D341Med (cell line): ENCODE measurements around the gene WAC.
"Not testable (repeated sequence)": the region's sequence is repeated elsewhere in the genome, so short reads cannot be mapped to it uniquely, and the experiment has no call there.

Source experiments
- DNase-seq: peaks from one replicate; pipeline ENCODE4 v3.0.0; 2012; ENCODE audit warnings: low spot score

Gene WAC

DNA sequence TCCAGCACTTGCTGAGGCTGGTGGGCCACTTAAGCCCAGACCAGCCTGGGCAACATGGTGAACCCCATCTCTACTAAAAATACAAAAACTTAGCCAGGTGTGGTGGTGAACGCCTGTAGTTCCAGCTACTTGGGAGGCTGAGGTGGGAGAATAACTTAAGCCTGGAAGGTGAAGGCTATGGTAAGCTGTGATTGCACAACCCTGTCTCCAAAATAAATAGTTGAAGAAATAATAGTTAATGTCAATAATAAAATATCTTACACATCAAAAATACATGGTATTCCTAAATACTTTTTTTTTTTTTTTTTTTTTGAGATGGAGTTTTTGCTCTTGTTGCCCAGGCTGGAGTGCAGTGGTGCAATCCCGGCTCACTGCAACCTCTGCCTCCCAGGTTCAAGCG lies 76.7 kb downstream of the WAC start:
- not testable (repeated sequence) for DNase-seq

DNA sequence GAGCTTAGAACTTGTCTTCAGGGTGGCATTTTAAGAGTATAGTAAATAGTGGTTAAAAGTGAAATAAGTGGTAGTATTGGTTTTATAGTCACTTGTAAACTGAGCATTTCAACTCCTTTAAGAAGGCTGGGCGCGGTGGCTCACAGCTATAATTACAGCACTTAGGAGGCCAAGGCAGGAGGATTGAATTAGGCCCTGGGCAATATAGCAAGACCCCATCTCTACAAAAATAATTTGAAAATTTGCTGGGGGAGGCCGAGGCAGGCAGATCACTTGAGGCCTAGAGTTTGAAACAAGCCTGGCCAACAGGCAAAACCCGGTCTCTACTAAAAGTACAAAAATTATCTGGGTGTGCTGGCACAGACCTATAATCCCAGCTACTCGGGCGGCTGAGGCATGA lies 80.0 kb downstream of the WAC start:
- no peak for DNase-seq

DNA sequence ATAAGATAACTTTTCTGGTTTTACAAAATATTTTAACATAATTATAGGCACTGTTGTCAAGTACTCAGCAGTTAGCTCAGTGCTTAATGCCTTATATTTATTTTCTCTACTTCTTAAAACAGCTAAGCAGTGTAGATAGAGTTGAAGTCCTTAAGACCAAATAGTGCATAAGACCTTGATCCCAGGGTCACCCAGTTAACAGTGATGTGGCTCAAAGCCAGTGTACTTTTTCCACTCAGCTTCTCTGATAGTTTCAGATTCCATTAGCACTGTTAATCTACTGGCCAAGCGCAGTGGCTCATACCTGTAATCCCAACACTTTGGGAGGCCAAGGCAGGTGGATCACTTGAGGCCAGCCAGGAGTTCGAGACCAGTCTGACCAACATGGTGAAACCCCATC lies 83.6 kb downstream of the WAC start:
- no peak for DNase-seq

DNA sequence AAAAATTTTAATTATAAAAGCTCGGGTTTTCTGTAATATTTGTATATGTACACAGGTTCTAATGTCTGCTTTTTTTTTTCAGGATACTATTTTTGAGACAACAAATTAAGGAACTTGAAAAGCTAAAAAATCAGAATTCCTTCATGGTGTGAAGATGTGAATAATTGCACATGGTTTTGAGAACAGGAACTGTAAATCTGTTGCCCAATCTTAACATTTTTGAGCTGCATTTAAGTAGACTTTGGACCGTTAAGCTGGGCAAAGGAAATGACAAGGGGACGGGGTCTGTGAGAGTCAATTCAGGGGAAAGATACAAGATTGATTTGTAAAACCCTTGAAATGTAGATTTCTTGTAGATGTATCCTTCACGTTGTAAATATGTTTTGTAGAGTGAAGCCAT lies 86.5 kb downstream of the WAC start:
- DNase-seq, result no peak

DNA sequence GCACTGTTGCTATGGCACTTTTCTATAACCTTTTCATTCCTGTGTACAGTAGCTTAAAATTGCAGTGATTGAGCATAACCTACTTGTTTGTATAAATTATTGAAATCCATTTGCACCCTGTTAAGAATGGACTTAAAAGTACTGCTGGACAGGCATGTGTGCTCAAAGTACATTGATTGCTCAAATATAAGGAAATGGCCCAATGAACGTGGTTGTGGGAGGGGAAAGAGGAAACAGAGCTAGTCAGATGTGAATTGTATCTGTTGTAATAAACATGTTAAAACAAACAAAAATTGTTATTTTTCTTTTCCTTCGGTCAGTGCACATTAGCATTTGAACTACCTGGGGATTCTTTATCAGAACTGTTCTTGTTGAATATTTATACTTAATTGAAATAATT lies 87.3 kb downstream of the WAC start:
- DNase-seq, result no peak

DNA sequence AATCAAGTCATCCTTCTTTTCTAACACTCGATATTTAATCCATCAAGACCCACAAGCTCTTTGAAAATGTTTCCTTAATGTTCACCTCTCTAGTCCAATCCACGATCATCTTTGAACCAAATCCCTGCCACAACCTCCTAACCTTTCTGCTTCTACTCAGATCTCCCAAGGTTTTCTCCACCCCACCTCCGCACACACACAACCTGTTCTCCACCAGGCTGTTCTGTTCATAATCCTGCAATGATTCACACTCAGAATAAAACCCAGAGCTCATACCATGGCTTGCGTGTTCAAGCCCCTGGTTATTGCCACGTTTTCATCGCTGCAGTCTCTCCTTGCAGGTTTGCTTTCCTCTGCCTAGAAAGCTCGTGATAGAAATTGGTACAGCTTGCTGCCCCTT lies 90.6 kb downstream of the WAC start:
- DNase-seq, result no peak

DNA sequence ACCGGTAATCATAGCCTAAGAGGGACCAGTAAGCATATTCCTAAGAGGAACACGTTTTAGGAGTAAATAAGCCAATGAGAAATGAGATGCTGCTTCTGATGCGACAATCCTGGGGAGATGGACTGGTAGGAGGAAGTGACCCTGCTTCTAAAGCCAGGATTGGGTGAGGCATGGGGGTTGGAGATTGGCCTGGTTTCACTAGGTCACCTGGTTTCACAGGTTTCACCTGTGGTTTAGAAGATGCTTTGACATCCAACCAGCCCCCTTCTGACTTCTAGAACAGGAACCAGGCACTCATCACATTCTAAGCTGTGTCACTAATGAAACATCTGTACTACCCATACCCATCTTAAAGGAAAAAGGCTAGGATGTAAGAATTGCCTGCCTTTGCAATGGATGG lies 91.4 kb downstream of the WAC start:
- DNase-seq, result no peak

DNA sequence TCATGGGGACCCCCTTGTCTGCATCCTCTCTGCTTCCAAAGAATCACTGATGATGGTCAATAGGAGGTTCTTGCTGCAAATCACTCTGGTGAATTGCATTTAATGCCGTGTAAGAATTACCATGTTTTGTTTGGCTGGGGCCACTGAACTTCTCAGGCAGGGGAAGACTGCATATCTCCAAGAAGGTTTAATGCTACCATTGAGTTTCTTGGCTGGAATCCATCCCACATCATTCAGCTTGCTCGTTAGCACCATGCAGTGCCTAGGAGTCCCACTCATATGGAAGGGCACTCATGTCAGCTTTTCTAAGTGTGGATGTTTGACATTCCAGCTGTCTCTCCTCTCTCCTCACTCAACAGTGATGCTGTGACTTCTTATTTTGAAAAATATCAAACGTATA lies 94.2 kb downstream of the WAC start:
- no peak for DNase-seq

DNA sequence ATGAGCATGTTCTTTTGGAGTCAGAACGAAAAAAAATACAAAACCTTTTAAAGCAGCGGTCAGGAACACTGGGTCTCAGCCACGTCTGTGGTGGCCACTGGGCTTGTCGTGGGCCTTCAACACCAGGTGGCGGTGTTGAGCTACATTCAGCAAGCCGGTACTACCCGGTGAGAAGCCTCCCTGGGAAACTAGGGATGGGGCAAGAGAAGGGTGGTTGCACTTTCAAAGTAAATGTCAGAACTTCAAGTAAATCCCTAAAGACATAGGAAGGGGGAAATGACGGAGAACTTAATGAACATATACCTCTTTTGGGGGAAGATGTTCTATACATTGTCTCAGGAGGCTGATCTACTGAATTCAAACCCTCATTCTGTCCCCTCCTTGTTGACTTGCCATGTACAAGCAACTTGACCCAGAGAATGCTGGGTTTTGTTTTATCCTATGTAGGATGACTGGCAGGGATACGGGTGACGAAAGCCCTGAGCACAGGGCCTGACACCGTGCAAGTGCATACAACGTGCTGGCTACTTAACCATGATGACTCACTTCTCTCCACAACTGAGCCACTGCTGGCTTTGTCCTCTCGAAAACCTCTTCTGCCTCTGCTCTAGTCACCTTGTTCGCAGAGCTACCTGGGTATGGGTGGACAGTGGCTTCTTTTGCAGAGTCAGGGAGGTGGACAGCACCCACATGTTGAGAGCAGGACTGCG lies 95.4 kb downstream of the WAC start:
- peak; percentile 85 for DNase-seq

DNA sequence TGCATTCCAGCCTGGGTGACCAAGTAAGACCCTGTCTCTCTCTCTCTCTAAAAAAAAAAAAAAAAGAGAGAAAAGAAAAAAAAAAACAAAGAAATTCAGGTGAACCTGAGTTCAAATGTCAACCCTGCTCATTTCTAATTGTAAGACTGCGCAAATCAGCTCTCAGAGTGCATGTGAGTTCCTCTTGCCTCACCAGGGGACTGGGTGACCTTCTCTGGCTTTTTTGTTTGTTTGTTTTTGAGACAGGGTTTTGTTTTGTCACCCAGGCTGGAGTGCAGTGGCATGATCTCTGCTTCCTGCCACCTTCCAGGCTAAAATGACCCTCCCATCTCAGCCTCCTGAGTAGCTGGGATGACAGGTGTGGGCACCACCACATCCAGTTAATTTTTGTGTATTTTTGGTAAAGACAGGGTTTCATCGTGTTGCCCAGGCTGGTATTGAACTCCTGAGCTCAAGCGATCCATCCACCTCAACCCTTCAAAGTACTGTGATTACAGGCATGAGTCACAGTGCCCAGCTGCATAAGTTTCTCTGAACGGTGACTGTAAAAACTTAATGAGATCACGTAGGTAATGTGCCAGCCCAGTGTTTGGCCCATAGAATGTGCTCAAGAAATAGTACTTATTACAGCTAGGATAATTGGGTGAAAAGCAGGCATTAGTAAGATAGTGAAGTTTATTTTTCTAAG lies 99.1 kb downstream of the WAC start:
- no peak for DNase-seq

DNA sequence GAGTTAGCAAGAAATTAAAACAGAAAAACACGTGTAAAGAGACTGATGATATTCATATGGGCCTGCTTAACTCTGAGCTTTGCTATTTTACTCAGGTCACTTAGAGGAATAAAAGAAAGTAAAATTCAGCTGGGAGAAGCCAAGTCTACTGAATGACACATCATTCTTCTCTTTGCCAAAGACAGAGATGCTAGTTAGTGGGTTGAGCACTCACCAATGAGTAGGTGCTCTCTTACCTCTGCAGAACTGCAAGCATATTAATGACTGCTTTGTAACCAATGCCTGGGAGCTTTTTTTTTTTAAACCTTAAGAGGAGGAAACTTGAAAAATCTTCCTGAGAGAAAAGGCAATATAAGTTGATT lies 99.6 kb downstream of the WAC start:
- no peak for DNase-seq

DNA sequence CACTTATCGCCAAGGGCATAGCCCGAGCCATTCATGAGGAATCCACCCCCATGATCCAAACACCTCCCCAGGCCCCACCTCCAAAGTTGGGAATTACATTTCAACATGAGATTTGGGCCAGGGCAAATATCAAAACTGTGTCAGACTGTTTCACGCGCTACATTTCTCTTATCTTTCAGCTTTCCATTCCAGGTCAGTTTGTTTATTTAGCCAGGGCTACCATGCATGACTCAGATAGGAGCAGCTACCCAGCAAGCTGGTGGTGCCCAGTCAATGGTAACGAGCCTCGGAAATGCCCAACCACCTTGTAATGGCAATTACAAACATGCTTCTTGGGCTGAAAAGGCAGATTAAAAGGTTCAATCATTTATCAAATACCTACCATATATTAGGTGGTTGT lies 100.8 kb downstream of the WAC start:
- no peak for DNase-seq

DNA sequence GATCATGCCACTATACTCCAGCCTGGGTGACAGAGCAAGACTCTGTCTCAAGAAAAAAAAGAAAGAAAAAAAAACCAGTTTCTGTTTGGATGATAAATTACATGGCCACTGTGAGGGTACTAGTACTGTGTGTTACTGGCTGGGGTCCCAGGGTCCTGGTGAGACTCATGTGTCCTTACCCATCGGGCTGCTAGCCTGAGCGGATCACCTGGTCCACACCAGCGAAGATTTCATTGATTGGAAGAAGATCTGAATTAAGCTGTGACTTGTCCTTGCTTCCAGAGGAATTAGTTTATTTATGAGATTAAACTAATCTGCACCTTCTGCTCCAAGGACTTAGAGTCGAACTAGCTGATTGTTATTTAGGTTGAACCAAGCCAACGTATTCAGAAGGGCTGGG lies 104.4 kb downstream of the WAC start:
- peak; percentile 73 for DNase-seq

DNA sequence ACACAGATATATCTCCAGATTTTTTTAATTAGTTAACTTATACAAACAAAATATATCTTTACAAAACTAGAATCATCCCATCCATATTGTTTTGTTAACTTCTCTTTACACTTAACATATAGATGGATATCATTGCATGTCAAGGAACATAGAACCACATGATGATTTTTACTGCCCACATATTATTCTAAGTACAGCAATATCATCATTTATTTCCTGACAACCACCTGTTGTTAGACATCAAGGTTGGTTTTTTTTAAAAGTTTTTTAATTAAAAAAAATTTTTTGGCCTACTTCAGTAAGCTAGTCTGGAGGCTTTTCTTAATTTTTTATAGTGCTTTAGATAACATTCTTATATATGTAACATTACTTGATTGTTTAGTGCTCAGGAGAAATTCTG lies 105.5 kb downstream of the WAC start:
- no peak for DNase-seq

DNA sequence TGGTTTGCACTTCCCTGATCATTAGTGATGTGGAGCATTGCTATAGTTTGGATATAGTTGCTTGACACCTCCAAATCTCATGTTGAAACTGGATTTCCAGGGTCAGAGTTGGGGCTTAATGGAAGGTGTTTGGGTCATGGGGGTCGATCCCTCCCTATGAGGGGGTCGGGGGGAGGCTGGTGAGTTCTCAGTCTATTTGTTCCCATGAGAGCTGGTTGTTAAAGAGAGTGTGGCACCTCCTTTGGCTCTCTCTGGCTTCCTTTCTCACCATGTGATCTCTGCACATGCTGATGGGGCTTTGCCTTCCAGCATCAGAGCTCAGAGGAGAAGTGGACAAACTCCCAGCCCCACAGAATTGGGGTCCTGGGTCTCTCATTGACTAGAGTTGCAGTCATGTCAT lies 107.6 kb downstream of the WAC start:
- DNase-seq, result no peak

DNA sequence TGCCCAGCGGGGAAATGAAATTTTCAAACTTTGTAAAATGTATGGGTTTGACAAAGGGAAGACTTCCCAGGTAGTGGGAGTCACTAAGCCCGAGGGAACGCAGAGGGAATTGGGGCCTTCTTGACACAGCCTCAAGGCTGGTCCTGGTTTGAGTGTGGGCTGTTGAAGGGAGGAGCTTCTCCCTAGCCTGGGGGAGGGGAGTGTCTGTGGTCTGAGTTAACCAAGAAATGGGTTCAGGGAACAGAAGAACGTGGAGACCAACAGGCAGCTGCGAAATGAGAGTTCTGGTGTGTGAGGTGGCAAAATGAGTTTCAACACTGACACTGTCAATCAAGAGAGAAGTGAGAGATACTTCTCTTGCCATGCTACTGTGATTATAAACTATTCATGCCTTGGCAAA lies 111.7 kb downstream of the WAC start:
- no peak for DNase-seq

DNA sequence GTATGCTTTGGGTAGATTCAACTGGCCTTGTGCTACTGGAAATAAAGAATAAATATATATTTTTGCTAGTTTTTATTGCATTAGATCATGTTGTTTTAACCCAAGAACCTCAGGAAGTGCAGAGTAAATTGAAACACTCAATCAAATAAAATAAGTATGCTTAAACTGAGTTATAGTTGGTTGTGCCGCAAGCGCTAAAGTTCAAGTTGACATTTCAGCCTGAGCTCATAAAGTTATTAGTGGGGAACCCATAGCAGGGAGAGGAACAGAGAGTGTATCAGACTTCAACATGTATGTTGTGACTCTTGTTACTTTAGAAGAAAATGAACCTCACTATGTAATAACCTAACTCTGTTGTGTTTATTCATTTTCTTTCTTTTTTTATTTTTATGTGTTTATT lies 119.2 kb downstream of the WAC start:
- DNase-seq, result no peak

DNA sequence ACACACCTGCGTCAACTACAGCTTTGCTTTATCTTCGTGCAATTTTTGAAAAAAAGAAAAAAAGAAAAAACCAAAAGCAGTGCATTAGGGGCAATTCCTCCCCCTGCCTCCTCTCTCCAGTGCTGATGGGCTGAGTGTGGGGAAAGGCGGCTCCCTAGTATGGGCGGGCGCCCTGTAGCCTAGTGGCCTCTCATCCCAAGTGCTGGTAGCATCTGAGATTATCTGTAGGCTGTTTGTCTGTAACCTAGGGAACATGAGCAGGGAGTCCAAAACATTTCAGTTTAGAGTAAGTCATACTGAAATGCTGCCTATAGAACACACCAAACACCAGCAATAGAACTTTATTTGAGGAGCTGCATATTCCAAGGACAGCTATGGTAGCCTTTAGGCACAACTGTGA lies 119.8 kb downstream of the WAC start:
- DNase-seq, result no peak

DNA sequence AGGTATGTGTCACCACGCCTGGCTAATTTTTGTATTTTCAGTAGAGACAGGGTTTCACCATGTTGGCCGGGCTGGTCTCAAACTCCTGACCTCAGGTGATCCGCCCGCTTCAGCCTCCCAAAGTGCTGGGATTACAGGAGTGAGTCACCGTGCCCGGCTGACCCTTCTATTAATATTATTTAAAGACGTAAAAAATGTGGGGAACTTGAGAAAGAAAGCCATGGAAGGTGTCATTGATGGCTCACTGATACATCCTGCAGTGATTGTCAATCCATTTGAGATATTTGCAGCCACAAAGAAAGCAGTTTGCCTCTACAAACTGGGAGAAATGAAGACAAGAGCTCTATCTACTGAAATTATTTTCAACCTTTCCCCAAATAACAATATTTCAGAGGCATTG lies 125.9 kb downstream of the WAC start:
- not testable (repeated sequence) for DNase-seq

DNA sequence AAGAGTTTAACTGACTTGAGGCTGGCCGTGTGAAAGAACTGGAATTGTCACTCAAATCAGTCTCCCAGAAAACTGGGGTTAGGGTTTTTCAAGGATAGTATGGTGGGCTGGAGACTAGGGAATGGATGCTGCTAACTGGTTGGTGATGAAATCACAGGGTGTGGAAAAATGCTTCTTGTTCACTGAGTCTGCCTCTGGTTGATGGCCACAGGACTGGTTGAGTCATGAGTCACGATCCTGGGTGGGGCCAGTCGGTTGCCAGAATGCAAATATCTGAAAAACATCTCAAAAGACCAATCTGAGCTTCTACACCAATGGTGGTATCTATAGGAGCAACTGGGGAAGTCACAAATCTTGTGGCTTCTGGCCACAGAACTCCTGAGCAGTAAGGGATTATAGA lies 128.1 kb downstream of the WAC start:
- DNase-seq, result no peak

DNA sequence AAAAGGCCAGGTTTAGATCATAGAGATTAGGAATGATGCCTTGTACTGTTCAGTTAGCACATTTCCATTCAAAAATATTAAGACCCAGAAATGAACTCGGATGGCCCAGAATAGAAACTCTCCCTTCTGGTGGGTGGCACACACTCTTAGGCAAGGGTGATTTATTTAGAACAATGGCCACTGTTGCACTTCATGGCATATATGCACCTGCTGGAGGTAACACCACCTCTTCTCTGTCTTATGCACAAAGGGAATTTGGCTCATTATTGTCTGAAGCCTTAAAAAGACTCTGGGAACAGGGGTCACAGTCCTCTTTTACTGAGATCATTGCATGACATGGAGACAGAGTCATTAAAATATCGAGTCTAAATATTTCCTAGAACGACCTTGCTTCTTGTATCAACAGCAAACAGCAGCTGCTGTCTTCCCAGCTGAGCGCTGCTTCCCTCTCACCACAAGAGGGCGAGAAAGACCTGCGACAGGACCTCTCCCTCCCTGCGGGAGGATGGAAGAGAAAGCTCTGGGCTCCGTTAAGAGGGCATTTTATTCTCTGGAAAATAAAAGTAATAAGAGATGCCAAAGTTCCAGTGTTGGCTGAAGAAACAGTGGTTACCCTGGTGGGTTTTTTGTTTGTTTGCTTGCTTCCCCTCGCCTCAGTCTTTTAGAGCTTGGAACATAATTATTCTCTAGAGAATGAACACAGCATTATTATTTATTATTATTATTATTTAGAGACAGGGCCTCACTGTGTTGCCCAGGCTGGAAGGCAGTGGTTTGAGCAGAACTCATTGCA lies 130.9 kb downstream of the WAC start:
- DNase-seq, result peak; percentile 84

DNA sequence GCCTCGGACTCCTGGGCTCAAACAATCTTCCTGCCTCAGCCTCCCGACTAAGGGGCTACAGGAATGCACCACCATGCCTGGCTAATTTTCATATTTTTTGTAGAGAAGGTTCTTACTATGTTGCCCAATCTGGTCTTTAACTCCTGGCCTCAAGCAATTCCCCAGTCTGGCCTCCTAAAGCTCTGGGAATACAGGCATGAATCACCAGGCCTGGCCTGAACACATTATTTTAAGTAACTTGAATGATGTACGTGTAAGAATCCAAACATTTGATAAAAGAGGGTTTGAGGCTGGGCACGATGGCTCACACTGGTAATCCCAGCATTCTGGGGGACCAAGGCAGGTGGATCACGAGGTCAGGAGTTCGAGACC lies 131.4 kb downstream of the WAC start:
- no peak for DNase-seq

DNA sequence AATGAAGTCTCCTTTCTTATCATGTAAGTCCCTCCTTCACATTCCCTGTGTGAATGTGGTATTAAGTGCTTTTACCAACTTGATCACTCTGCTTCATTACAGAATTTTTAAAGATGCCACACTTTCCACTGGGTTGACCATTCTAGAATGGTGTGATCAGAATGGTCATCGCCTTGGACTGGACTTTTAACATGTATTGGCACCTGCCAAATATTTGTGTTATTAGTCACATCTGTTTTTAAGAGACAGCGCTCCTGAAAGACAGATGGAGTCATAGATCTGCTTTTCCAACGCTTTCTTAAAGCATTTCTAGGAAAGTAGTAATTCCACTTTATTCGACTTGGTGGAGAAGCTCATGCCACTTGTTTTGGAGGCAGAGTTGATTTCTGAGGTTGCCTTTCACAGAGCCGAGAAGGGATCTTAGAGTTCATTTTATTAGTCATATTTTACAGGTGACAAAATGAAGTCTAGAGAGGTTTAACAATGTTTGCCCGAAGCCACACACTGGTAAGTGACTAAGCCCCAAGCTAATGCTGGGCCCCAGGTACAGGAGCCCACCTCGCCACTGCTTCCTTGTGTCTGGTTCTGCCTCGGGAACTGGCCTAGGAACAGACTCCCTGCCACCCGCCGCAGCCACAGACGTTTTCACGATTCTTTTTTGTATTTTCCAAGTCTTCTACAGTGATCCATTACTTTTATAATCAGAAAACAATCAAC lies 134.0 kb downstream of the WAC start:
- DNase-seq, result no peak
